Measurements from ENCODE around the gene DGCR8.

- TF ChIP-seq CTCF (IDR thresholded peaks at IDR 0.05; ENCODE audit: low read depth, low read length, poor library complexity, severe bottlenecking): no peak
- TF ChIP-seq EZH2phosphoT487 (IDR thresholded peaks at IDR 0.05; ENCODE audit: borderline replicate concordance, low read length): no peak
Measured at GRCh38 chr22:20139391-20140106, 59.5 kb downstream of the DGCR8 start.

All from DOHH2 (cell line).